GM21360 (cell line): Measurements from ENCODE around the gene CCNY.

Source experiments
- ATAC-seq: cut with Tn5 transposase; IDR thresholded peaks from one replicate; pipeline ENCODE4 v1.9.1; 2021; ENCODE audit warnings: mild to moderate bottlenecking, moderate library complexity; ENCODE audit not compliant: unreplicated experiment

The CCNY gene

DNA sequence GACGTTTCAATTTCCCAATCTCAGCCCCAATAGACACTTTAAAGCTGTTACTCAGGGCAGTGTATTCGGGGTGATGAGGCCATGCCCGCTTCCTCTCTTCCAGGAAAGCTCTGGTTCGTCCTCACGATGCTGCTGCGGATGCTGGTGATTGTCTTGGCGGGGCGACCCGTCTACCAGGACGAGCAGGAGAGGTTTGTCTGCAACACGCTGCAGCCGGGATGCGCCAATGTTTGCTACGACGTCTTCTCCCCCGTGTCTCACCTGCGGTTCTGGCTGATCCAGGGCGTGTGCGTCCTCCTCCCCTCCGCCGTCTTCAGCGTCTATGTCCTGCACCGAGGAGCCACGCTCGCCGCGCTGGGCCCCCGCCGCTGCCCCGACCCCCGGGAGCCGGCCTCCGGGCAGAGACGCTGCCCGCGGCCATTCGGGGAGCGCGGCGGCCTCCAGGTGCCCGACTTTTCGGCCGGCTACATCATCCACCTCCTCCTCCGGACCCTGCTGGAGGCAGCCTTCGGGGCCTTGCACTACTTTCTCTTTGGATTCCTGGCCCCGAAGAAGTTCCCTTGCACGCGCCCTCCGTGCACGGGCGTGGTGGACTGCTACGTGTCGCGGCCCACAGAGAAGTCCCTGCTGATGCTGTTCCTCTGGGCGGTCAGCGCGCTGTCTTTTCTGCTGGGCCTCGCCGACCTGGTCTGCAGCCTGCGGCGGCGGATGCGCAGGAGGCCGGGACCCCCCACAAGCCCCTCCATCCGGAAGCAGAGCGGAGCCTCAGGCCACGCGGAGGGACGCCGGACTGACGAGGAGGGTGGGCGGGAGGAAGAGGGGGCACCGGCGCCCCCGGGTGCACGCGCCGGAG lies 271.4 kb downstream of the CCNY start:
- no peak for ATAC-seq

DNA sequence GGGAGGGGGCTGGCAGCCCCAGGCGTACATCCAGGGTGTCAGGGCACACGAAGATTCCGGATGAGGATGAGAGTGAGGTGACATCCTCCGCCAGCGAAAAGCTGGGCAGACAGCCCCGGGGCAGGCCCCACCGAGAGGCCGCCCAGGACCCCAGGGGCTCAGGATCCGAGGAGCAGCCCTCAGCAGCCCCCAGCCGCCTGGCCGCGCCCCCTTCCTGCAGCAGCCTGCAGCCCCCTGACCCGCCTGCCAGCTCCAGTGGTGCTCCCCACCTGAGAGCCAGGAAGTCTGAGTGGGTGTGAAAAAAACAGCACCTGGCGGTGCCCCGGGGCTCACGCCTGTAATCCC lies 272.0 kb downstream of the CCNY start:
- no peak for ATAC-seq

DNA sequence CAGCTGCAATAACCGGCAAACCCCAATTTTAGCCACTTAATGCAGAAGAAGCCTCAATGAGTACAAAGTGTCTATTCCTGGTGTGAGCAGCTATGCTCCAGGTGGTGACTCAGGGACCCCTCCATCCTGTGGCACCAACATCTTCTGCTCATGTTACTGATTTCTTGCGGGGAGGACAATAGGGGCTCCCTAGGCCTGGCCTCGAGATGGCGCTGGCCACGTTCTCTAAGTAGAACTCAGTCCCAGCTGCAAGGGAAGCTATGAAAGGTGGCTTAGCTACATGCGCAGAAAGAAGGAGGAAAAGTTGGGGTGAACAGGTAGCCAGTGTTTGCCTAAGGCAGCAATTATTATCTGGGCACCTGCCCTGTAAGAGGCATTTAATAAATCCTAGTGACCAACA lies 275.4 kb downstream of the CCNY start:
- ATAC-seq = no peak

DNA sequence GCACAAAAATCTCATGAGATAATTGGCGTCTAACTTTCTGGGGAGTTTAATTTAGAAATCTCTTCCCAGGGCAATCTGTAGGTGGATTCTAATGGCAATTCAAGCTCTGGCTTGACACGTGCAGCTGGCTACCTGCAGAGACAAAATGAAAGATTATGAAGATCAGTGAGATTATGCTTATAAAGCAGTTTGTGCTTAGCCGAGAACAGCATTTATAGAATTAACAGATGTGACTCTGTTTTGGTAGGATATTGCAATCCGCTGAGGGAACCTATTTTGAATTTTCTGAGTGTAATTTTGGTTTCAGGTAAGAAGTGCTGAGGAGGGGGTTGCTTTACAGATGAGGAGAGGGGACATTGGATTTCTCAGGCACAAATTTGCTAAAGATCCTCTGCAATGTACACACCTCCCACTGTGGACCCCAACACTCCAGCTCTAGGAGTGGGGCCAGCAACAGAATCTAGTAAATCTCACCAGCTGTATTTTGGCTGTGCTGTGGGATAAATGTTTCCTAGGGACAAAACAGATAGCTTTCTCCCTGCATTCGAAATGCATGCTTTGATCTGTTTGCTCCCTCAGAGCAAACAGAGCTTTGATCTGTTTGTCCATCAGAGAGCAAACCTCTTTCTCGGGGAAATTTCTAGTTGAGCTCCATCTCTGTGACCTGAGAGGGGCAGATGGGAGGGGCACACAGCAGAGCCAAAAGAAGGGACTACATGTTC lies 276.2 kb downstream of the CCNY start:
- no peak for ATAC-seq

DNA sequence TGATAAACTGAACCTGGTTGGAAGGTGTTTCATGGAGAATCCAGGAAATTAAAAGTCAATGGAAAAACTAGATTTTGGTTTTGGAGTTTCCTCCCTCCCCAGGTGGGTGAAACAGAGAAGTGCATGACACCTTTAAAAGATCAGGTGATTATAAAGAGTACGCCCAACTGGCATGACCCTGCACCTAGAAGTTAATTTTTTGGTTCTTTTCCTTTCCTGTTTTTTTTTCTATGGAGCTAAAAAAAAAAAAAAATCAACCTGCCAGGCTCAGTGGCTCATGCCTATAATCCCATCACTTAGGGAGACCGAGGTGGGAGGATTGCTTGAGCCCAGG lies 276.8 kb downstream of the CCNY start:
- no peak for ATAC-seq

DNA sequence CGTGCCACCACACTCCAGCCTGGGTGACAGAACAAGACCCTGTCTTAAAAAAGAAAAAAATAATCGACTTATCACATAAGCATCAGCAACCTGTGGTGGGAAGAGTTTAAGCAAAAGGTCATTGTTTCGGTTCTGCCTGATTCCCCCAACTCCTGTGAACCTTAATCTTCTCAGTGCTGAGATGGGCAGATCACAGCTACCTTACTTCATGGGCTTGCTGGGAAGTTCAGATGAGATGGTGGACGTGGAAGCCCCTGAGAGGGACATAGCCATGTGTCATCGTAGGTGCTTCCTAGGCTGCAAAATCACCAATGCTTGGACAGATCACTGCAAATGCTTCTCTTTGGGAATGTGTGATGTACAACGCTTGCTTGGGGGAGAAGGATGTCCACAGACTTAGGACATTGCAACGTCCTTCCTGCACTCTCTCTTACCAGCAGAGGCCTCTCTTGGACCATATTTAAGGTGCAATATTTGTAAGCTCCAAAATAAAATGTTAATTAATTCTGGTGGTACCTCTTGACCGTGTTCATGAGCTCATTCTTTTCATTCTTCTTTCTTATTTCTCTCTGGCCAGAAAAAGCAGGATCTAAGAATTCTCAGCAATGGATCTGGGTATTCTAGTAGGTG lies 277.4 kb downstream of the CCNY start:
- no peak for ATAC-seq

DNA sequence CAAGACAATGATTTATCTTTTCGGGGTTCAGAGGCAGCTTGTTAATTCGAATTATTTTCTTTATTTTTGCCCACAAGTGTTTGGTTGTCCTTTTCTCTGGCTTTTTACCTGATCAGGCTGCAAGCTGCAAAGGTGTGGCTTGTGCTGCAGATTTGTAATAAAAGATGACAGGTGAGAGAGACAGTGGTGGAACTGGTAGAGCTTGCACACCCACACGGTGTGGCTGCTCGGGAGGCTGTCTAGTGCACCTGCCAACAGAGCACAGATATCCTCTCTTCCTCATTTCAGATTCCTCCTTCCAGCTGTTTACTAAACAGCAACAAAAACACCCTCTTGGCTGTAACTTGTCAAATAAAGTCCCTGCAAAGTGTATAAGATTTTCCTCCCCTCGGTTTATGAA lies 278.0 kb downstream of the CCNY start:
- no peak for ATAC-seq
